CD8-positive, alpha-beta memory T cell (primary cell): ENCODE measurements around the gene NFKBIA. TPM values are rescaled to one million over a fixed set of nuclear protein-coding genes. Genes with fewer than 3 reads are reported as not detected.

ENCODE experiments used
- CTCF ChIA-PET: fragments of 350-600 bp; sonication (Branson Sonifier 250); formaldehyde crosslinking; loops from one replicate; lab custom pipeline; 2021; ENCODE audit warnings: antibody characterized with exemption; lab: Charles Lee
- POLR2A ChIA-PET: fragments of 350-600 bp; sonication (Branson Sonifier 250); formaldehyde crosslinking; loops from one replicate; lab custom pipeline; 2021; ENCODE audit warnings: antibody characterized with exemption; lab: Charles Lee
- DNase-seq, 5 donors: peaks; one replicate each; pipeline versions ENCODE4 v3.0.0 to v3.0.0-alpha.2; 2020 to 2022; ENCODE audit warnings: mixed read lengths in 1 of 5
- H3K27ac ChIP-seq: one replicate; pipeline ENCODE4 v1.7.0; 2013; ENCODE audit warnings: low read depth, mild to moderate bottlenecking, low read length, moderate library complexity
- H3K27me3 ChIP-seq: 2 replicates; pipeline ENCODE4 v1.7.0; 2013; ENCODE audit warnings: low read length, mild to moderate bottlenecking; ENCODE audit not compliant: insufficient read depth, poor library complexity, severe bottlenecking
- H3K36me3 ChIP-seq: 2 replicates; pipeline ENCODE4 v1.7.0; 2013; ENCODE audit warnings: mild to moderate bottlenecking, low read length, moderate library complexity; ENCODE audit not compliant: insufficient read depth
- H3K4me1 ChIP-seq: 2 replicates; pipeline ENCODE4 v1.7.0; 2013; ENCODE audit warnings: mild to moderate bottlenecking, low read length, moderate library complexity; ENCODE audit not compliant: insufficient read depth
- H3K4me3 ChIP-seq: 2 replicates; pipeline ENCODE4 v1.7.0; 2013; ENCODE audit warnings: mild to moderate bottlenecking, low read length
- H3K9me3 ChIP-seq: 2 replicates; pipeline ENCODE4 v1.7.0; 2013; ENCODE audit warnings: mild to moderate bottlenecking, low read length
- H3K27ac Mint-ChIP-seq, 8 donors: one replicate each; pipeline ENCODE4 v1.8.0; 2020 to 2021; ENCODE audit warnings: mixed read lengths in 8 of 8, mild to moderate bottlenecking in 6 of 8, inconsistent platforms in 3 of 8, moderate library complexity in 3 of 8
- H3K27me3 Mint-ChIP-seq, 2 donors: one replicate each; pipeline ENCODE4 v1.8.0; 2020 to 2021; ENCODE audit warnings: mixed read lengths in 2 of 2, mild to moderate bottlenecking in 1 of 2, moderate library complexity in 1 of 2
- H3K36me3 Mint-ChIP-seq, 3 donors: one replicate each; pipeline ENCODE4 v1.8.0; 2020 to 2021; ENCODE audit warnings: mixed read lengths in 3 of 3, inconsistent platforms in 1 of 3, mild to moderate bottlenecking in 1 of 3
- H3K4me1 Mint-ChIP-seq, 3 donors: one replicate each; pipeline ENCODE4 v1.8.0; 2020 to 2021; ENCODE audit warnings: mixed read lengths in 3 of 3, inconsistent platforms in 1 of 3, mild to moderate bottlenecking in 1 of 3
- H3K4me3 Mint-ChIP-seq, 7 donors: one replicate each; pipeline ENCODE4 v1.8.0; 2020 to 2021; ENCODE audit warnings: mixed read lengths in 7 of 7, mild to moderate bottlenecking in 6 of 7, moderate library complexity in 4 of 7, inconsistent platforms in 2 of 7
- H3K9me3 Mint-ChIP-seq, 5 donors: one replicate each; pipeline ENCODE4 v1.8.0; 2020 to 2022; ENCODE audit warnings: mixed read lengths in 5 of 5, mild to moderate bottlenecking in 3 of 5, moderate library complexity in 2 of 5, inconsistent platforms in 1 of 5
- polyA plus RNA-seq: library from polyadenylated mRNA; unstranded; fragments of 300-500 nt; fragmentation: Illumina TruSeq; gene quantifications from one replicate; pipeline ENCODE4 v1.2.3, GENCODE V29; 2021
- total RNA-seq, 2 experiments: library from RNA; stranded (reverse); gene quantifications; one replicate each; pipeline ENCODE4 v1.2.3, GENCODE V29; 2021

NFKBIA gene
- total and polyA plus RNA-seq, 3 experiments from 2014 or later = 344 to 483 (median 482) TPM

DNA sequence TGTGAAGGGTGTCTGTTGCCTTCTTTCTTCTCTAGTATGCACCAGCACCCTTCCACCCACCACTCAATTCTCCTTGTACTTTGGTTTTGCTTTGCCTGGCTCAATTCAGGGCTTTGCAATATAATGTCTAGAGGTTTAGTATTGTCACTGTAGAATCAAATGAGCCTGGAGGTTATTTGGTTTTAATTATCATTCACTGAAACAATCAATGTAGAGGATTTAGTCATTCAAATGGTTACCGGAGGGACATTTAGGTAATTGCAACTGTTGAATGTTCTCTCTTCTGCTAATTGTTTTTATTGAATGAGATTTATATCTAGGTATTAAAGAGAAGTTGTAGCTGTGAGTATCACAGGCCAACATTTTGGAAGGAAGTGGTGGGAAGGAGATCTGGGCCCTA lies 29.3 kb upstream of the NFKBIA start:
- no peak for DNase-seq
- ChIA-PET CTCF (no interaction called here), POLR2A (no interaction called here)

DNA sequence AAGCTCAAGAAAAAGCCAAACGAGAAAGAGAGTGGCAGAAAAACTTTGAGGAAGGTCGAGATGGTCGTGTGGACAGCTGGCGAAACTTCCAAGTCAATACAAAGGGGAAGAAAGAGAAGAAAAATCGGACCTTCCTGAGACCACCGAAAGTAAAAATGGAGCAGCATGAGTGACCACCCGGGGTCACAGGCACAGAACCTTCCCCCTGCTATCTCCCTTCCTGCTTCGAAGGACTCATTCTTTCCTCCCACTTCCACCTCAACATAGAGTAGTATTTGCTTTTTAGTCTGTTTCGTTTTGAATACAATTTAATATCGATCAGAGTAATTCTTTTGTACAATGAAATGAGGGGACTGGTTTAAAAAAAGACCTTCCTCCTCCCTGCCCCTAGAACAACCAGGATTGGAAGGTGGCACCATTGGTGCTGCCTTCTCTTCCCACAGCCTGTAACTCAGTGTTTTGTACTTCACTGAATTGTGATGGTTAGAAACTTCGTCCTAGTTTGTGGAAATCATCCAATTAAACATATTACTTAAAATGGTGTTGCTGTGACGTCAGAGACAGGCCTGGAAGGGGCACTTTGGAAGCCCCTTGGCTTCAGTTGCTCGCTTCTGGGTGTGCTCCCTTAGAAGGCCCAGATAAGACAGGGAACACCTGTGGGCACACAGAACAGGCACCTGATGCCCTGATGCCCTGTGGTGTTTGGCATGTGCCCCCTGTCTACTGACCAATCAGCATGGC lies 26.1 kb upstream of the NFKBIA start:
- Mint-ChIP-seq H3K4me1 (peaks cover 0 to 9% (median 0%) of the 10 kb centered on the region in 3 donors), H3K36me3 (no peaks in the 10 kb centered on the region), H3K9me3 (no peaks in the 10 kb centered on the region), H3K27ac (peak overlapping the region in 1 of 8 donors; percentile 81), H3K4me3 (no peak overlapping the region), H3K27me3 (no peaks in the 10 kb centered on the region)
- no peak overlapping the region for H3K4me3 ChIP-seq
- H3K27ac ChIP-seq = no peak overlapping the region
- no peaks in the 10 kb centered on the region for H3K27me3 ChIP-seq
- DNase-seq = no peak
- no peaks in the 10 kb centered on the region for H3K36me3 ChIP-seq
- POLR2A ChIA-PET = no interaction called here
- H3K4me1 ChIP-seq = no peaks in the 10 kb centered on the region
- CTCF ChIA-PET = interaction anchor here (0.6 to 1.6 kb wide), 3 partner anchors 8 to 286 kb away, joined by 3 to 9 read pairs (median 3); no protein-coding TSS in a partner anchor
- H3K9me3 ChIP-seq = no peaks in the 10 kb centered on the region

More for the DNA sequence above, 29.3 kb upstream of the NFKBIA start:
- H3K9me3 ChIP-seq = no peaks in the 10 kb centered on the region
- no peaks in the 10 kb centered on the region for H3K36me3 ChIP-seq
- no peak overlapping the region for H3K27ac ChIP-seq
- Mint-ChIP-seq H3K27ac (no peak overlapping the region), H3K4me3 (no peak overlapping the region), H3K36me3 (no peaks in the 10 kb centered on the region), H3K4me1 (peaks cover 0 to 9% (median 0%) of the 10 kb centered on the region in 3 donors), H3K9me3 (no peaks in the 10 kb centered on the region), H3K27me3 (no peaks in the 10 kb centered on the region)
- H3K4me1 ChIP-seq = no peaks in the 10 kb centered on the region
- H3K4me3 ChIP-seq = no peak overlapping the region
- no peaks in the 10 kb centered on the region for H3K27me3 ChIP-seq

DNA sequence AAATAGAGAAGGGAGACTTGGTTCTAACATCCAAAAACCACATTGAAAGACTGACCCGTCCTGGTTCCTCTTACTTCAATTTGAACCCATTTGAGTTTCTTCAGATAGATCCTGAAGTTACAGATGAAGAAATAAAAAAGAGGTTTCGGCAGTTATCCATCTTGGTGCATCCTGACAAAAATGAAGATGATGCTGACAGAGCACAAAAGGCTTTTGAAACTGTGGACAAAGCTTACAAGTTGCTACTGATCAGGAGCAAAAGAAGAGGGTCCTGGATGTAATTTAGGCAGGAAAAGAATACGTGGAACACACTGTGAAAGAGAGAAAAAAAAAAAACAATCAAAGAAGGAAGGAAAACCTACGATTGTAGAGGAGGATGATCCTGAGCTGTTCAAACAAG lies 25.4 kb upstream of the NFKBIA start:
- Mint-ChIP-seq H3K9me3 (no peaks in the 10 kb centered on the region), H3K36me3 (no peaks in the 10 kb centered on the region), H3K27me3 (no peaks in the 10 kb centered on the region), H3K4me1 (peaks cover 0 to 9% (median 0%) of the 10 kb centered on the region in 3 donors), H3K4me3 (no peak overlapping the region), H3K27ac (no peak overlapping the region)
- no peak overlapping the region for H3K4me3 ChIP-seq
- H3K9me3 ChIP-seq = no peaks in the 10 kb centered on the region
- no peak overlapping the region for H3K27ac ChIP-seq
- H3K27me3 ChIP-seq = no peaks in the 10 kb centered on the region
- no peaks in the 10 kb centered on the region for H3K36me3 ChIP-seq
- CTCF ChIA-PET = no interaction called here
- no peak for DNase-seq
- POLR2A ChIA-PET = no interaction called here
- H3K4me1 ChIP-seq = no peaks in the 10 kb centered on the region

DNA sequence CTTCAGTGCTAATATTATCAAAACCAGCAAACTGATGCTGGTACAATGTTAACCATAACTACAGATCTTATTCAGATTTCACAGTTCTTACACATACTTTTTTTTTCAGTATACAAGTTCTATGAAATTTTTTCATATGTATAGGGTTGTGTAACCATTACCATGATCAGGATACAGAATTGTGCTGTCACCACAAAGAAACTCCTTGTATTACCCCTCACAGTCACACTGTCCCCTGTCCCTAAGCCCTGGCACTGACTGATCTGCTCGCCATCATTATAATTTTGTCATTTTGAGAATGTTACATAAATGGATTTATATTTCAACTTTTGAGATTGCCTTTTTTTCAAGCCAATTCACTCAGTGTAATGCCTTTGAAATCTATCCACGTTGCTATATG lies 21.3 kb upstream of the NFKBIA start:
- H3K4me1 Mint-ChIP-seq = peaks cover 6 to 16% (median 7%) of the 10 kb centered on the region in 3 donors
- H3K4me3 ChIP-seq = no peak overlapping the region
- ChIA-PET POLR2A (no interaction called here), CTCF (interaction anchor here (1.2 to 18.9 kb wide), 2 partner anchors 196 to 285 kb away, joined by 3 to 273 read pairs; no protein-coding TSS in a partner anchor)
- H3K9me3 ChIP-seq = no peaks in the 10 kb centered on the region
- peaks cover 0 to 1% of the 10 kb centered on the region in 2 donors for H3K27me3 Mint-ChIP-seq
- H3K9me3 Mint-ChIP-seq = no peaks in the 10 kb centered on the region
- H3K36me3 Mint-ChIP-seq = no peaks in the 10 kb centered on the region
- H3K36me3 ChIP-seq = no peaks in the 10 kb centered on the region
- no peak for DNase-seq
- peaks cover 7% of the 10 kb centered on the region for H3K4me1 ChIP-seq
- H3K4me3 Mint-ChIP-seq = no peak overlapping the region
- no peaks in the 10 kb centered on the region for H3K27me3 ChIP-seq
- no peak overlapping the region for H3K27ac ChIP-seq
- peak overlapping the region in 1 of 8 donors; percentile 3 for H3K27ac Mint-ChIP-seq

DNA sequence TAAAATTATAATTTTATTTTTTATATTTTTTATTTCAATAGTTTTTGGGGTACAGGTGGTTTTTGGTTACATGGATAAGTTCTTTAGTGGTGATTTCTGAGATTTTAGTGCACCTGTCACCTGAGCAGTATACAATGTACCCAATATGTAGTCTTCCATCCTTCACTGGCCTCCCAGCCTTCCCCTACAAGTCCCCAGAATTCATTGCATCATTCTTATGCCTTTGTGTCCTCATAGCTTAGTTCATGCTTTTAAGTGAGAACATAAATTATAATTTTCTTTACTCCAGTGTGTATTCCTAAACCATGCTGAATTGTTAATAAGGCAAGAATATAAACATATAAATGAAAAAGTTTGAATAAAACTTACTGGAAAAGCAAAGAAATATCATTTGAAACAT lies 19.1 kb upstream of the NFKBIA start:
- H3K4me3 ChIP-seq = no peak overlapping the region
- no peak overlapping the region for H3K4me3 Mint-ChIP-seq
- no peaks in the 10 kb centered on the region for H3K9me3 Mint-ChIP-seq
- ChIA-PET CTCF (interaction anchor here (1.3 to 18.9 kb wide), 5 partner anchors 14 to 283 kb away, joined by 3 to 273 read pairs (median 13); partner anchors contain the start of gene NFKBIA), POLR2A (no interaction called here)
- no peaks in the 10 kb centered on the region for H3K36me3 ChIP-seq
- H3K27me3 ChIP-seq = no peaks in the 10 kb centered on the region
- no peak overlapping the region for H3K27ac Mint-ChIP-seq
- no peak for DNase-seq
- H3K27me3 Mint-ChIP-seq = peaks cover 0 to 1% of the 10 kb centered on the region in 2 donors
- H3K27ac ChIP-seq = no peak overlapping the region
- H3K9me3 ChIP-seq = no peaks in the 10 kb centered on the region
- H3K36me3 Mint-ChIP-seq = no peaks in the 10 kb centered on the region
- peaks cover 6 to 15% (median 12%) of the 10 kb centered on the region in 3 donors for H3K4me1 Mint-ChIP-seq
- H3K4me1 ChIP-seq = peaks cover 7% of the 10 kb centered on the region

DNA sequence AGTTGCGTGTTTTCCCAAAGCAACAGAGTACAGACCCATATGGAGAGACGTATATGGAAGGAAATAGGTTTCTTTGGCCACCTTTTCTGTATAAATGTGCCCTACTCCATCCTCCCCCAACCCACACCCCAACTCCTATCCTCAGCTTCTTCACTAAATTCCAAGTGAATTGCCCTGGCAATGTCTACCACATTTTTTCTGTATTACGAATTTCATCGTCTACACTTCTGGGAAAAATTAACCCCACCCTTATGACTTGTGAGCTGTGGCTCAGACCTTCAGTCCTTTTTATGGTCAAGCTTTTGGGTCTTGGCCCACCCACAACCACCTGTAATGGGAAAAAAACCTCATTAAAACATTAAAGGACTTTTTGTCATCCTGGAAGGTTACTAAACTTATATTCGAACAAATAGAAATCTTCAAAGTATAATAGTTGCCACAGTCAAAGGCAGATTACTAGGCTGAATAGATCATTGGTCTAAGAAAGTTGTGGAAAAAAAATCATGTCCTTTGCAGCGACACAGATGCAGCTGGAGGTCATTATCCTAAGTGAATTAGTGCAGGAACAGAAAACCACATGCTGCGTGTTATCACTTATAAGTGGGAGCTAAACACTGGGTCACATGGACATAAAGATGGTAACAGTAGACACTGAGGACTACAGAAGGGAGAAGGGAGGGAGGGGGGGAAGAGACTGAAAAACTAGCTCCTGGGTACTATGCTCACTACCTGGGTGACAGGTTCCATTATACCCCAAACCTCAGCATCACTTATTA lies 15.7 kb upstream of the NFKBIA start:
- no peak overlapping the region for H3K4me3 ChIP-seq
- no peak overlapping the region for H3K4me3 Mint-ChIP-seq
- CTCF ChIA-PET = interaction anchor here (0.6 to 18.9 kb wide), 8 partner anchors 9 to 297 kb away, joined by 3 to 273 read pairs (median 3); partner anchors contain the start of gene NFKBIA
- peaks cover 38% of the 10 kb centered on the region for H3K4me1 ChIP-seq
- no peaks in the 10 kb centered on the region for H3K36me3 ChIP-seq
- no peaks in the 10 kb centered on the region for H3K36me3 Mint-ChIP-seq
- peaks cover 38 to 49% (median 44%) of the 10 kb centered on the region in 3 donors for H3K4me1 Mint-ChIP-seq
- H3K27me3 ChIP-seq = no peaks in the 10 kb centered on the region
- H3K27ac Mint-ChIP-seq = peak overlapping the region in 4 of 8 donors; percentile 24 to 57 (median 46)
- no peak for DNase-seq
- peaks cover 0 to 6% of the 10 kb centered on the region in 2 donors for H3K27me3 Mint-ChIP-seq
- no peak overlapping the region for H3K27ac ChIP-seq
- H3K9me3 ChIP-seq = no peaks in the 10 kb centered on the region
- H3K9me3 Mint-ChIP-seq = no peaks in the 10 kb centered on the region
- POLR2A ChIA-PET = interaction anchor here (0.7 kb wide), 1 partner anchor 289 kb away, joined by 5 read pairs; no protein-coding TSS in a partner anchor

DNA sequence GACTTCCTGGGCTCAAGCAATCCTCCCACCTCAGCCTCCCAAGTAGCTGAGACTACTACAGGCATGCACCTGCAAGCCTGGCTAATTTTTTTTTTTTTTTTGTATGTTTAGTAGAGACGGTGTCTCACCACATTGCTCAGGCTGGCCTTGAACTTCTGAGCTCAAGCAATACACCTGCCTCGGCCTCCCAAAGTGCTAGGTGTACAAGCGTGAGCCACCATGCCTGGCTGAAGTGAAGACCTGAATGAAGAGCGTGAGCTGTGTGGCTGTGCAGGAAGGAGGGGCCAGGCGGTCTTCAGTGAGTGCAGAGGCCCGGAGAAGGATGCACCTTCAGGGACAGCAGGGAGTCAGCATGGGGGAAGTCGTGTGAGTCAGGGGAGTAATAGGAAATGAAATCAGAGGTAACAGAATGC lies 14.9 kb upstream of the NFKBIA start:
- peaks cover 41% of the 10 kb centered on the region for H3K4me1 ChIP-seq
- no peak for DNase-seq
- Mint-ChIP-seq H3K36me3 (no peaks in the 10 kb centered on the region), H3K4me3 (no peak overlapping the region), H3K27ac (peak overlapping the region in 4 of 8 donors; percentile 46 to 80 (median 66)), H3K4me1 (peaks cover 46 to 57% (median 52%) of the 10 kb centered on the region in 3 donors), H3K27me3 (peaks cover 0 to 6% of the 10 kb centered on the region in 2 donors), H3K9me3 (no peaks in the 10 kb centered on the region)
- POLR2A ChIA-PET = interaction anchor here (0.6 to 5.3 kb wide), 3 partner anchors 15 to 289 kb away, joined by 3 to 99 read pairs (median 5); partner anchors contain the start of gene NFKBIA
- no peaks in the 10 kb centered on the region for H3K9me3 ChIP-seq
- no peaks in the 10 kb centered on the region for H3K27me3 ChIP-seq
- CTCF ChIA-PET = interaction anchor here (0.6 to 18.9 kb wide), 6 partner anchors 8 to 279 kb away, joined by 3 to 273 read pairs (median 3); partner anchors contain the start of gene NFKBIA
- H3K27ac ChIP-seq = no peak overlapping the region
- no peak overlapping the region for H3K4me3 ChIP-seq
- H3K36me3 ChIP-seq = no peaks in the 10 kb centered on the region
